NT2/D1 (cell line): ENCODE measurements around the gene OCLN.
"Not testable (repeated sequence)": the region's sequence is repeated elsewhere in the genome, so short reads cannot be mapped to it uniquely, and the experiment has no call there.

Source experiments
- DNase-seq: peaks from one replicate; pipeline ENCODE4 v3.0.0-alpha.2; 2011; ENCODE audit warnings: low read depth, low spot score
- H3K27me3 ChIP-seq: 2 replicates; pipeline ENCODE4 v1.6.0; 2011; ENCODE audit warnings: mild to moderate bottlenecking; ENCODE audit not compliant: insufficient read length, insufficient read depth
- H3K36me3 ChIP-seq: 2 replicates; pipeline ENCODE4 v1.6.1; 2011; ENCODE audit warnings: mild to moderate bottlenecking, low read length, mixed read lengths; ENCODE audit not compliant: insufficient read depth, insufficient read length
- H3K4me1 ChIP-seq: 2 replicates; pipeline ENCODE4 v1.5.1; 2011; ENCODE audit not compliant: insufficient read depth, insufficient read length
- H3K4me3 ChIP-seq: 2 replicates; pipeline ENCODE4 v1.5.1; 2011; ENCODE audit warnings: low read depth; ENCODE audit not compliant: insufficient read length
- H3K9ac ChIP-seq: 2 replicates; pipeline ENCODE4 v1.6.0; 2011; ENCODE audit warnings: low read depth; ENCODE audit not compliant: insufficient read length
- H3K9me3 ChIP-seq: 2 replicates; pipeline ENCODE4 v1.5.1; 2011; ENCODE audit warnings: mild to moderate bottlenecking, low read length; ENCODE audit not compliant: insufficient read depth
- SUZ12 ChIP-seq: IDR thresholded peaks from 2 replicates; pipeline ENCODE4 v1.6.1; 2011; ENCODE audit not compliant: insufficient read length, insufficient read depth; ENCODE audit errors: extremely low read depth
- YY1 ChIP-seq: IDR thresholded peaks from 2 replicates; pipeline ENCODE4 v1.6.1; 2011; ENCODE audit not compliant: insufficient read length, insufficient read depth
- ZNF274 ChIP-seq: IDR thresholded peaks from 2 replicates; pipeline ENCODE4 v1.6.1; 2011; ENCODE audit warnings: mild to moderate bottlenecking, low read depth, low read length

The OCLN gene

DNA sequence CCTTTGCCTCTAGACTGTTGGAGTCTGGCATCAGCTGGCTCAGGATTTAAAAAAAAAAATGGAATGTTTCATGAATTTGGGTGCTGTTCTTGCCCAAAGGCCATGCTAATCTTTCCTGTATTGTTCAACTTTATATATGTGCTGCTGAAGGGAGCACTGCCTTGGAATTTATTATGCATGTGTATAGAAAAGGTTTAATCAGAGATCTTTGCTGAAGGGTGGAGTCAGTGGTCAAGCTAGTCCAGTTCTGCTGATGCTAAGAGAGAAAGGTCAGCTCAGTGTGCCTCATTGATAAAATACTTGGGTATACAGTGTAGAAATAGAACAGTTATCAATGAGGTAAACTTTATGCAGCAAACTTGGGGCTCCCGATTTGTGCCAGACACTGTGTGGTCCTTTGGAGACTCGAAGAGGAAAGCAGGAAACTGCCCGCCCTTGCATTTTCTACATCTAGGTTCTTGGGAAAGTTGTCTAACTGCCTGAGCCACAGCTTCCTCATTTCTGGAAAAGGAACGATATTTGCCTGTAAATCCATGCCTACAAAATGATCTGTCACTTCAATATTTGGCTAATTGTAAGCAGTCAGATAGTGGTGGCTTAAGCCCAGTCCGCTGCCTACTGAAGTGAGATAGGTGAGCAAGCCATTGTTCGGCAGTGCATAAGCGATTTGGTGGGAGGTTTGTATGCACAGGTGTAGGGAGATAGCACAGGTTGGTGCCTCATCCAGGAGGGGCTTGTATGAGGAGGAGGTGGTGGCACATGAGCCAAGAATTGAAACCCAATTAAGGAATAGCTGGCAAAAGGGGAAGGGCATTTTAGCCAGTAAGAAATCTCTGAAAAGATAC is 38.2 kb downstream of the OCLN start:
- H3K36me3 ChIP-seq, result no peaks in the 10 kb centered on the region
- TF ChIP-seq SUZ12 (no peak), ZNF274 (no peak), YY1 (no peak)
- no peak overlapping the region for H3K9ac ChIP-seq
- no peaks in the 10 kb centered on the region for H3K9me3 ChIP-seq
- DNase-seq, result no peak
- H3K4me1 ChIP-seq, result no peaks in the 10 kb centered on the region
- no peaks in the 10 kb centered on the region for H3K27me3 ChIP-seq
- no peak overlapping the region for H3K4me3 ChIP-seq

DNA sequence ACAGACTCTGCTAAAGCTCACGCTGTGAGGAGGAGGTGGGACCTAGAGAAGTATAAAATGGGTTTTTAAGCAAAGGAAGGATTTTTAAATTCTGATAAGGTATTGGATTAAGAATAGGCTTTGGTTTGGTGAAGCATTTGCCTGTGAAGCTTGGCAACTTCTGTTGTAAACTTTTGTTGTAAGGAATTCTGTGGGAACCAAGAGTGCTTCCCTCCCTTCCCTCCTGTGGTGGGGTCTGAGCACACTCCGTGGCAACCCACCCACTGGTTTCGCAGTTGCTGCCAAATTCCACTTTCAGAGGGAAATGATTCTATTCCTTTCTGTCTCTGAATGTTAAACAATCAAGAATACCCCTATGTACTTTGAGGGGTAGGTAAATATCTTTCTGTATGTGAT is 38.8 kb downstream of the OCLN start:
- Histone ChIP-seq H3K9ac (no peak overlapping the region), H3K9me3 (no peaks in the 10 kb centered on the region), H3K4me1 (no peaks in the 10 kb centered on the region), H3K36me3 (no peaks in the 10 kb centered on the region), H3K27me3 (no peaks in the 10 kb centered on the region), H3K4me3 (no peak overlapping the region)
- no peak for TF ChIP-seq ZNF274
- no peak for TF ChIP-seq YY1
- TF ChIP-seq SUZ12, result no peak
- no peak for DNase-seq

GRCh38 chr5:69537911-69538310 is 45.3 kb downstream of the OCLN start:
- not testable (repeated sequence) for H3K36me3 ChIP-seq, H3K9me3 ChIP-seq, DNase-seq, H3K9ac ChIP-seq, H3K4me1 ChIP-seq, H3K4me3 ChIP-seq, H3K27me3 ChIP-seq

- not testable (repeated sequence) for DNase-seq, H3K27me3 ChIP-seq, H3K36me3 ChIP-seq, H3K4me1 ChIP-seq, H3K9me3 ChIP-seq, H3K4me3 ChIP-seq, H3K9ac ChIP-seq
Observed at GRCh38 chr5:69538735-69539134, 46.1 kb downstream of the OCLN start.

DNA sequence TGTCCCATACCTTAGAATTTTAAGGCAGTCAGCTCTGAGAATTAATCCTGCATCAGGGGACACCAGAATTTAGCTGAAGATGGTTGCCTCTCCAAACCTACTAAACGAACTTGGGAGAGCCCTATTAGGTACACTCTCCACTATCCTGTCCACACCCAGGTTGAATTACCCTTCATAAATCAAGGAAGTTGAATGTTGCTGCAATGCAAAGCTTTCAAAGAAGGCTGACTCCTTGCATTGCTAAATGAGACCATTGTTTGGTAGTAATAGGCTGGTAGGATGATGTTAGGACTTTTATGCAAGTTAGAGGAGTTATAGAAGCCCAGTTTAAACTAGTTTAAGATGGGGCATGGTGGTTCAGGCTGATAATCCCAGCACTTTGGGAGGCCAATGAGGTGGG is 48.8 kb downstream of the OCLN start:
- H3K4me1 ChIP-seq, DNase-seq, H3K4me3 ChIP-seq, H3K27me3 ChIP-seq, H3K9ac ChIP-seq, H3K9me3 ChIP-seq, H3K36me3 ChIP-seq: not testable (repeated sequence)

DNA sequence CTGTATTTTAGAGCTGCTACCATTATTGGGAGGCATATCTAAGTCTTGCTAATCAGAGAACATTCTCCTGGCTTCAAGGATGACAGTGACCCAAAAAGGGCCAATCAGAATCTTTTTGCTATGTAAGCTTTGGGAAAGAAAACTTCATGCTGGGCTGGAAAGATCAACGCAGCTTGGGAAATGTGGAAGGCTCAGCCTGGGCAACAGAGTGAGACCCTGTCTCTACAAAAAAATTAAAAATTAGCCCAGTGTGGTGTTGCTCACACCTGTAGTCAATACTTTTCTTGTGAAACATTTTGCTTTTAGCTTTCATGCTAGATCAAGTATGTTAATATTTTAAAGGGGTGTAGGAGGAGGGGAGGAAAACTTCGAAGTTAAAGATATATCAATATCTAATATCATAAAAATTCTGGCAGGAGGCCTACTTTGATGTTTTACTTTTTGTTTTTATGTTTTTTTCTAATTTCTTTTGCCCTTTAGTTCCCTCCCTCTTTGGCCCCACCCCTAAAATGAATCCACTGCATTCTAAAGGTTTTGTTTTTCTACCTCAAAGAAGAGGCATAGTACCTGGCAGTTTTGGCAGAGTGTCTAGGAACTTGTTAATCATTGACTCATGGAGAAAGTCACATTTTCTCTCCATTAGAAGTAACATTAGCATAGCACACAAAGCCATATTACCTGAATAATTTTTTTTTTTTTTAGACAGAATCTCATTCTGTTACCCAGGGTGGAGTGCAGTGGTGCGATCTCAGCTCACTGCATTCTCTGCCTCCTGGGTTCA is 50.4 kb downstream of the OCLN start:
- DNase-seq, H3K27me3 ChIP-seq, H3K36me3 ChIP-seq, H3K9ac ChIP-seq, H3K4me3 ChIP-seq, H3K9me3 ChIP-seq, H3K4me1 ChIP-seq: not testable (repeated sequence)

GRCh38 chr5:69544602-69545001 is 52.0 kb downstream of the OCLN start:
- H3K4me1 ChIP-seq, H3K9ac ChIP-seq, DNase-seq, H3K36me3 ChIP-seq, H3K27me3 ChIP-seq, H3K4me3 ChIP-seq, H3K9me3 ChIP-seq: not testable (repeated sequence)

GRCh38 chr5:69559908-69560330 is 67.3 kb downstream of the OCLN start, which contains the start of gene GTF2H2C:
TSS of gene GTF2H2C (plus strand) at chr5:69560191. CDS start at chr5:69565133, 4,942 bp downstream.
- H3K9me3 ChIP-seq, H3K36me3 ChIP-seq, H3K27me3 ChIP-seq, H3K4me1 ChIP-seq, H3K9ac ChIP-seq: not testable (repeated sequence)
- H3K4me3 ChIP-seq, result peak within 1 kb of the TSS; percentile 28
- peak; percentile 5 for DNase-seq

DNA sequence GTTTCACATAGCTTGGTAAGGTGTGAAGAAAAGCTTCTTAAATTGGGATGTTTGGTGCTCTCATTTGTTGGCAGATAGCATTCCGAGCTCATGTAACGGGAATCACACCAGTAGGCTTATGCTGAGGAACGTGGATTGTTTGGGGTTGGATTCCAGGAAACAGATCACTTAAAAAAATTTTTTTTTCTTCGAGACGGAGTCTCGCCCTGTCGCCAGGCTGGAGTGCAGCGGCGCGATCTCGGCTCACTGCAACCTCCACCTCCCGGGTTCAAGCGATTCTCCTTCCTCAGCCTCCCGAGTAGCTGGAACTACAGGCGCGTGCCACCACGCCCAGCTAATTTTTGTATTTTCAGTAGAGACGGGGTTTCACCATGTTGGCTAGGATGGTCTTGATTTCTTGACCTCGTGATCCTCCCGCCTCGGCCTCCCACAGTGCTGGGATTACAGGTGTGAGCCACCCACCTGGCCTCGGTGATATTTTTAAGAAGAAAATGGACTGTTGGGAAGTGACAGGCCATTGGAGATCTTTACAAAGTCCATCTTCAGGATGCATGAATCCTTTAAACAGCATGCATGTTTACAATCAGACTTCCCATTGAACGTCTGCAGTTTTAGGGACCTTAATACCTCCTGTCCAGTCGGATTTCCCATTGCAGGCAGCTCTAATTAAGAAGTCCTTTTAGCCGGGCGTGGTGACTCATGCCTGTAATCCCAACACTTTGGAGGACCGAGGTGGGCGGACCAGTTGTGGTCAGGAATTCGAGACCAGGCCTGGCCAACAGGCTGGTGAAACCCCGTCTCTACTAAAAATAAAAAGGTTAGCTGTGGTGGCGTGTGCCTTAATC is 68.2 kb downstream of the OCLN start:
- not testable (repeated sequence) for H3K9ac ChIP-seq, DNase-seq, H3K36me3 ChIP-seq, H3K9me3 ChIP-seq, H3K4me1 ChIP-seq, H3K27me3 ChIP-seq
- H3K4me3 ChIP-seq, result peak overlapping the region; percentile 18

GRCh38 chr5:69566172-69566571 is 73.6 kb downstream of the OCLN start:
- H3K4me1 ChIP-seq, H3K27me3 ChIP-seq, H3K4me3 ChIP-seq, DNase-seq, H3K36me3 ChIP-seq, H3K9me3 ChIP-seq, H3K9ac ChIP-seq: not testable (repeated sequence)
